Measurements from ENCODE around the gene HYAL3.

DNA sequence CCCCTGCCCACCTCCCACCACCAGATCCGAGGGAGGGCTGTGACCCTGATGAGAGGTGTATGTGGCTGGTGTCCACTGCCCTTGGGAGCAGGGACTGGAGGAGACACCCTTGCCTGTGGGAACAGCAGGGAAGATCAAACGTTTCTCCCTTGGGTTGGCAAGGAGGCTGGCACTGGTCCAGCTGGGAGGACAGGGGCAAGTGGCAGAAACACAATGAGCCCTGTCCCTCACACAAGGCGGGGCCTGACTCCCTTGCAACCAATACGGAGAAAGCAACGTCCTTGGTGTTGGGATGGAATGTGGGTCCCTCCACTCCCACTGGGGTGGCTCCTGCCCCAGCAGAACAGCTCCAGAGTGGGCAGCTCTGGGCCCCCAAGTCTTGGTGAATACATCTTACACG, 18.1 kb upstream of the HYAL3 start:
- TF ChIP-seq, protein P1, sequence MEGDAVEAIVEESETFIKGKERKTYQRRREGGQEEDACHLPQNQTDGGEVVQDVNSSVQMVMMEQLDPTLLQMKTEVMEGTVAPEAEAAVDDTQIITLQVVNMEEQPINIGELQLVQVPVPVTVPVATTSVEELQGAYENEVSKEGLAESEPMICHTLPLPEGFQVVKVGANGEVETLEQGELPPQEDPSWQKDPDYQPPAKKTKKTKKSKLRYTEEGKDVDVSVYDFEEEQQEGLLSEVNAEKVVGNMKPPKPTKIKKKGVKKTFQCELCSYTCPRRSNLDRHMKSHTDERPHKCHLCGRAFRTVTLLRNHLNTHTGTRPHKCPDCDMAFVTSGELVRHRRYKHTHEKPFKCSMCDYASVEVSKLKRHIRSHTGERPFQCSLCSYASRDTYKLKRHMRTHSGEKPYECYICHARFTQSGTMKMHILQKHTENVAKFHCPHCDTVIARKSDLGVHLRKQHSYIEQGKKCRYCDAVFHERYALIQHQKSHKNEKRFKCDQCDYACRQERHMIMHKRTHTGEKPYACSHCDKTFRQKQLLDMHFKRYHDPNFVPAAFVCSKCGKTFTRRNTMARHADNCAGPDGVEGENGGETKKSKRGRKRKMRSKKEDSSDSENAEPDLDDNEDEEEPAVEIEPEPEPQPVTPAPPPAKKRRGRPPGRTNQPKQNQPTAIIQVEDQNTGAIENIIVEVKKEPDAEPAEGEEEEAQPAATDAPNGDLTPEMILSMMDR (IDR thresholded peaks at IDR 0.05 in 8 of 11, conservative IDR thresholded peaks at IDR 0.05 in 3 of 11): no peak
- TF ChIP-seq POLR2AphosphoS5 (IDR thresholded peaks at IDR 0.05) (peak in 2 of 3 donors; percentile 15 to 23), POLR2A (IDR thresholded peaks at IDR 0.05) (no peak)
